Measurements from ENCODE around the gene TMEM89. TPM values are rescaled to one million over a fixed set of nuclear protein-coding genes. Genes with fewer than 3 reads are reported as not detected.

The TMEM89 gene
- total RNA-seq, 6 experiments from 2014 or later = 0.25 TPM; not detected in 5

- Mint-ChIP-seq H3K27me3 (ENCODE audit: insufficient read depth) (no peaks in the 10 kb centered on the region; the same call in 1 of the 2 replicates), H3K9me3 (no peaks in the 10 kb centered on the region), H3K4me3 (peak overlapping the region; percentile 90; the same call in 1 of the 2 replicates), H3K4me1 (ENCODE audit: low read depth) (peaks cover 27% of the 10 kb centered on the region), H3K36me3 (ENCODE audit: low read depth) (peaks cover 5% of the 10 kb centered on the region), H3K27ac (no peak overlapping the region)
- DNase-seq = no peak
- TF ChIP-seq, protein P1, sequence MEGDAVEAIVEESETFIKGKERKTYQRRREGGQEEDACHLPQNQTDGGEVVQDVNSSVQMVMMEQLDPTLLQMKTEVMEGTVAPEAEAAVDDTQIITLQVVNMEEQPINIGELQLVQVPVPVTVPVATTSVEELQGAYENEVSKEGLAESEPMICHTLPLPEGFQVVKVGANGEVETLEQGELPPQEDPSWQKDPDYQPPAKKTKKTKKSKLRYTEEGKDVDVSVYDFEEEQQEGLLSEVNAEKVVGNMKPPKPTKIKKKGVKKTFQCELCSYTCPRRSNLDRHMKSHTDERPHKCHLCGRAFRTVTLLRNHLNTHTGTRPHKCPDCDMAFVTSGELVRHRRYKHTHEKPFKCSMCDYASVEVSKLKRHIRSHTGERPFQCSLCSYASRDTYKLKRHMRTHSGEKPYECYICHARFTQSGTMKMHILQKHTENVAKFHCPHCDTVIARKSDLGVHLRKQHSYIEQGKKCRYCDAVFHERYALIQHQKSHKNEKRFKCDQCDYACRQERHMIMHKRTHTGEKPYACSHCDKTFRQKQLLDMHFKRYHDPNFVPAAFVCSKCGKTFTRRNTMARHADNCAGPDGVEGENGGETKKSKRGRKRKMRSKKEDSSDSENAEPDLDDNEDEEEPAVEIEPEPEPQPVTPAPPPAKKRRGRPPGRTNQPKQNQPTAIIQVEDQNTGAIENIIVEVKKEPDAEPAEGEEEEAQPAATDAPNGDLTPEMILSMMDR (IDR thresholded peaks at IDR 0.05) = no peak
Measured at GRCh38 chr3:48633743-48634142, 12.2 kb upstream of the TMEM89 start.

DNA sequence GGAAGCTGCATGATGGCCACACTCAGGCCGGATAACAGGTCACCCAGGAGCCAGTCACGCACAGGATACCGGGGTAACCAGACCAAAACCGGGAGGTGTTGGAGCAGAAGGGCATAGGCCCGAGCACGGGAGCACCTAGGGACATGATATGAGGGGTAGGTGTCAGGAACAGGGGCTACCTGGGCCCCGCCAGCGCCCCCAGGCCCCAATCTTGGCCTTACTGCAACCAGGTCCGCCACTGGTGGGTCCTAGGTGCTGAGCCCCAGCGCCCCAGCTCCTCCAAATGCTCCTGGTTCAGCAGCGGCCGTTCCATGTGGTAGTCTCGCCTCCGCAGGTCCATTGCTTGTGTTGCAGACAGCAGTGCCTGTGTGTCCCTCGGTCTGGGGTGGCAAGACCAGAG, 11.7 kb upstream of the TMEM89 start:
- H3K36me3 Mint-ChIP-seq (ENCODE audit: low read depth) = peaks cover 5% of the 10 kb centered on the region
- DNase-seq = no peak
- no peak overlapping the region for H3K4me3 Mint-ChIP-seq
- no peaks in the 10 kb centered on the region; the same call in 1 of the 2 replicates for H3K27me3 Mint-ChIP-seq (ENCODE audit: insufficient read depth)
- no peaks in the 10 kb centered on the region for H3K9me3 Mint-ChIP-seq
- H3K27ac Mint-ChIP-seq = no peak overlapping the region
- H3K4me1 Mint-ChIP-seq (ENCODE audit: low read depth) = peaks cover 27% of the 10 kb centered on the region
- TF ChIP-seq, protein P1 (IDR thresholded peaks at IDR 0.05) = 0 out of 2 replicates have a peak, but pooled peaks have one; percentile 8

GRCh38 chr3:48631516-48632448, 10.2 kb upstream of the TMEM89 start:
- no peak overlapping the region for H3K27ac Mint-ChIP-seq
- DNase-seq = no peak
- H3K36me3 Mint-ChIP-seq (ENCODE audit: low read depth) = peaks cover 14% of the 10 kb centered on the region
- TF ChIP-seq, protein P1 (IDR thresholded peaks at IDR 0.05) = no peak
- H3K27me3 Mint-ChIP-seq (ENCODE audit: insufficient read depth) = no peaks in the 10 kb centered on the region; the same call in 1 of the 2 replicates
- H3K9me3 Mint-ChIP-seq = no peaks in the 10 kb centered on the region
- peaks cover 20% of the 10 kb centered on the region for H3K4me1 Mint-ChIP-seq (ENCODE audit: low read depth)
- no peak overlapping the region for H3K4me3 Mint-ChIP-seq

DNA sequence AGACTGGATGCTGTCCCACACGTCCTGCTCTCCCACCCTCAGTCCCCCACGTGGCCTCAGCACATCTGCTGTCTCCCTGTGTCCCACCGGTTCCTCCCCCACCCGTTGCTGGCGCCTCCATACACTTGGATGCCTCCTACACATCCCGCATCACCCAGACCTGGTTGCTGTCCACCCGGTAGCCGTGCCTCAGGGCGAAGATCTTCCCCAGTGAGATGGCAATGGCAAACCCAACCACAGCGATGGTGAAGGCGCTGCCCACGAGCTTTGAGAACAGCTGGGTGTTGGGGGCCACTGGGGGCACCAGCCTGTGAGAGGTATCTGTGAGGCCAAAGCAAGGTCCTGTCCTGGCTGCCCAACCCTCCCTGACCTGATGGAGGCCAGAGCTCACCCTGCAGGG, 9.3 kb upstream of the TMEM89 start:
- Mint-ChIP-seq H3K27ac (no peak overlapping the region), H3K4me1 (ENCODE audit: low read depth) (peaks cover 10% of the 10 kb centered on the region; the same call in 1 of the 2 replicates)
- no peak for DNase-seq

DNA sequence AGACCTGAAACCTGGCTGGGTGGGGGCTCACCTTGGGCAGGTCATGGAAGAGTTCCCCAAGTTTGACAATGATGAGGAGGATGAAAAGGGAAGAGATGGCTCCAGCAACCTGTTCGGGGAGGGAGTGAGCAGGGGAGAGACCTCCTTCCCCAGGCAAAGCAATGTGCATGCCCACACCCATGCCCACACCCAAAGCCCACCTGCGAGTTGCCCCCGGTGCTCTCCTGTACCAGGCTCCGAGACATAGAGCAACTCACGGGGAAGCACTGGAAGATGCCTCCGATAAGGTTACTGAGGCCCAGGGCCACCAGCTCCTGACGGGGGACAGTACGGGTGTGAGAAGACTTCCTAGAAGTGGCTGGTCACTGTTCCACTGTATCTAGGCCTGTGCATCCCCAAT, 8.8 kb upstream of the TMEM89 start:
- TF ChIP-seq, protein P1 (IDR thresholded peaks at IDR 0.05) = no peak
- DNase-seq = no peak
- H3K27ac Mint-ChIP-seq = no peak overlapping the region
- no peaks in the 10 kb centered on the region for H3K9me3 Mint-ChIP-seq
- peaks cover 10% of the 10 kb centered on the region; the same call in 1 of the 2 replicates for H3K4me1 Mint-ChIP-seq (ENCODE audit: low read depth)
- H3K27me3 Mint-ChIP-seq (ENCODE audit: insufficient read depth) = no peaks in the 10 kb centered on the region; the same call in 1 of the 2 replicates
- no peak overlapping the region for H3K4me3 Mint-ChIP-seq
- peaks cover 21% of the 10 kb centered on the region for H3K36me3 Mint-ChIP-seq (ENCODE audit: low read depth)

More for the DNA sequence above, 9.3 kb upstream of the TMEM89 start:
- H3K36me3 Mint-ChIP-seq (ENCODE audit: low read depth) = peaks cover 21% of the 10 kb centered on the region
- H3K4me3 Mint-ChIP-seq = no peak overlapping the region
- H3K9me3 Mint-ChIP-seq = no peaks in the 10 kb centered on the region
- H3K27me3 Mint-ChIP-seq (ENCODE audit: insufficient read depth) = no peaks in the 10 kb centered on the region; the same call in 1 of the 2 replicates
- TF ChIP-seq, protein P1 (IDR thresholded peaks at IDR 0.05) = no peak

Data from HFFc6 (cell line).